Glomerular endothelial cell (primary cell): Measurements from ENCODE around the gene UBE2S. TPM values are rescaled to one million over a fixed set of nuclear protein-coding genes. Genes with fewer than 3 reads are reported as not detected.
A peak's percentile ranks its signal among the peaks of the same experiment; 100 is the strongest.

ENCODE experiments used
- DNase-seq: peaks from one replicate; pipeline ENCODE4 v3.0.0-alpha.2; 2011; ENCODE audit warnings: low read depth, low spot score; ENCODE audit errors: extremely low read depth
- total RNA-seq: library from RNA; depleted of rRNA; stranded (reverse); fragments of >200 nt; gene quantifications from 2 replicates; pipeline ENCODE4 v1.2.3, GENCODE V29; 2015

UBE2S gene
- total RNA-seq, 1 donor from 2014 or later = 82.3 TPM

GRCh38 chr19:55384920-55385723 is 22.5 kb downstream of the UBE2S start:
- DNase-seq = peak; percentile 82

DNA sequence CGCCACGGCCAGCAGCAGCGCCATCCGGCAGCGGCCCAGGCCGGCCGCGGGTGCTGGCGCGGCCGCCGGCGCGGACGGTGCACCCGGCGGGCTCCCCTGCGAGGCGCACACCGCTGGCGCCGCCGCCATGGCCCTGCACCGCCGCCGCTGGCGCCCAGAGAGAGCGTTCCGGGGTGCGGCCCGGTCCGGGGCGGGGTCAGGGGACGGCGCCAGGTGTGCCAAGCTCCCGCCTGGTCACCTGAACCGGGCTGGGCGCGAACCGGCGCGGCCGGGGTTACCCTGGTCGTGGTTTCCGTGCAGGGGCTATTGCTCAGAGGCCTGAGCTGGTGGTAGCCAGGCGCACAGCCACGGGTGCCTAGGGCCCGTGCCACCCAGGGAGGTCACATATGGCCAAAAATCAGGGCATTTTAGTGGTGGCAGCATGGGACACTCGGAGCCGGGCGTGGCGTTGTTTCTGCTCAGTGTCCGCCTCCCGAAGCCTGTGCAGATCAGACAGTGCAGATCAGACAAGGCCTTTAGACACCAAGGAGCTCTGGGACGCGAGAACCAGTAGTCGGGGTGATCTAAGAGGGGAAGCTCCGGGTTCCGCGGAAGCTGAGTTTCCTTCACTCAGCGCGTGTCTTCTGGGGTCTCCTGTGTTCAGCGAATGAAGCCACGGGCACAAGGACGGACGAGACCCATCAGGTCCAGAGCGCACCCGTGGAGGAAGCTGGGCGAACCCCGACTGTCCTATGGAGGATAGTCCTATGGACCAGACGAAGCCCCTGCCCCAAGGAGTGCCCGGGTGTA is 23.3 kb downstream of the UBE2S start, which contains the start of gene TMEM238:
Gene TMEM238, minus strand, starts transcription at position 162 of the 789 bp plus-strand sequence. Its CDS starts 33 bp downstream, at position 129.
- no peak for DNase-seq

DNA sequence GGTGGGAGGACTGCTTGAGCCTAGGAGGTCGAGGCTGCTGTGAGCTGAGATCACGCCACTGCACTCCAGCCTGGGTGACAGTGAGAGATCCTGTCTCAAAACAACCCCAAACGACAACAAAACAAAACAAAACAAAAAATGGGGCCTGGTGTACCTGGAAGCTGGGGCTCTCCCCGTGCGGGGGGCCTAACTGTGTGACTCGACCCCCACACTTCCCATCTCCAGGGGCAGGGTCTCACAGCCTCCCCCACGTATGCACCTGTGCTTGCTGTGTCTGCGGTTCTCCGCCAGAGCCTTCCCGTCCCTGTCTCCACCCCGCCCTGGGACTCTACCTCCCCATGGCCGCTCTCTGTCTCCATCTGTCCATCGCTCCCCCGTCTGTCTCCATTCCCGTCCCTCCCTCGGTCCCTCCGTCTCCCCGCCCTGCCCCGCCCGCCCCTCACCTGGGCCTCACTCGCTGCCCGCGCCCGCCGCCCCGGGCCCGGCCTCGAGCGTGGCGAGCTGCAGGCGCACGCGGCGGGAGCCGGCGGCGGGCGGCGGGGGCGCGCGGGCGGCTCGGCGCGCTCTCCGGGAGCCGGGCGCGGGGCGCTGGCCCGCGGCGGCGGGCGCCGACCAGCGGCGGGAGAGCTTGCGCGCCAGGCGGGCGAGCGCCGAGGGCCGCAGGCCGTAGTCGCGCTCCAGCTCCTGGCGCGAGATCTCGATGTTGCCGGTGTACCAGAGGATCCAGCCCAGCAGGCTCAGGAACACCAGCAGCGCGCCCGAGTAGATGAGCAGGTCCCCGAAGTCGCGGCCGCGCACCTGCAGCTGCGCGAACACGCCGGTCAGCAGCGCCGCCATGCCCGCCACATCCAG is 24.1 kb downstream of the UBE2S start:
- no peak for DNase-seq

GRCh38 chr19:55382522-55383054 is 25.0 kb downstream of the UBE2S start:
- no peak for DNase-seq

DNA sequence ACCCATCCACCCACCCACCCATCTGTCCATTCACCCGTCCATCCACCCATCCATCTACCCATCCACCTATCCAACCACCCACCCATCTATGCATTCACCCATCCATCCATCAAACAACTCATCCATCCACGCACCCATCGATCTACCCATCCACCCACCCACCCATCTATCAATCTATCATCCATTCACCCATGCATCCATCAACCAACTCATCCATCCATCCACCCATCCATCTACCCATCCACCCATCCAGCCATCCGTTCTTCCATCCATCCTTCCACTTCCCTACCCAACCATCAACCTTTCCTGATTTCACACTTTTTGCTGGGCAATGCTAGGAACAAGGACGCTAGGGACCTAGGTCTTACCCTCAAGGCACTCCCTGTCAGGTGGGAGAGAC is 25.6 kb downstream of the UBE2S start:
- no peak for DNase-seq

DNA sequence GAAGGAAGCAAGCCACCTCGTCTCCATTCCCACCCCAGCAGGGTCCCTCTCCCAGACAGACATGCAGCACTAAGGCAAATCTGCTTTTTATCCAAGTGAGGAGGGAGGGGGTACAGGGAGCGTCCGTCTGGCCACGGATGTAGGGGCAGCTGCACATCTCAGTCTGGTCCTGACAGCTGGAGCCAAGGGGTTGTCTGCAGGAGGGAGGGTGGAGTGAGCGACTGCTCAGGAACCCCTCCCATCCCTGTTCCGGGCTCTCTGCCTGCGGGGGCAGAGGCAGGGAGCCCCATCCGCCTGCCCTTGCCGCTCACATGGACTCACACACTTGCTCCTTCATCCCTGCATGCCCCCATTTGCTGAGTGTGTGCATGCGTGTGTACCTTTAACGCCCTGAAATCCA is 28.4 kb downstream of the UBE2S start:
- no peak for DNase-seq

- DNase-seq = no peak
These were observed 30.0 kb downstream of the UBE2S start for GRCh38 chr19:55377356-55378131.

DNA sequence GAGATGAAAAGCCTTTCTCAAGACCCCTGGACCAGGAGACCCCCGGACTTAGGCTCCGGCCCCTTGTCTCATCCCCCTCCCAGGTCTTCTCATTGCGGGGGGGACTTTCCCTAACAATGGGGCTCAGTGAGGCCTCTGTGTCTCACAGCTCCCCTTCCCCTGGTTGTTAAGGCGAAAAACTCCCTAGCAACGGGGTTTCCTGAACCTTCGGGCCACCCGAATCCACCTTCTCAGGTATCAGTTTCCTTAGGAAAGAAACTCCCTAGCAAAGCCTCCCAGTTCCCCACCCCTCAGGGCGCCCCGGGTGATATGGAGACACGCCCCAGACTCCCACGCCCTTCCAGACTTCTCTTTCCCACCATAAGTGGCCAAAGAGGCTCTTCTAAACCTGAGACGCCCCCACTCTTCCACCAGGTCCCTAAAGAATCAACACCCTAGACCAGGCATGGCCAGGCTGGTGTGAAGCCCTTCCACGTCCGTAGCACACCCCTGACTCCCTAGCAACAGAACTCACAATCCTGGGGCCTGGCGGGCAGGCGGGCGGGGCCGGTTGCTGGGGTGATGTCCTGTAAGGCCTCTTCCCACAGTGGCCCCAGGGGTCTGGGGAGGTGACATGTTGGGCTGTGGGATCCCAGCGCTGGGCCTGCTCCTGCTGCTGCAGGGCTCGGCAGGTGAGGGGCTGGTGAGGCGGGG is 31.2 kb downstream of the UBE2S start, which contains the start of gene TMEM190:
Gene TMEM190, plus strand, starts transcription at position 586 of the 693 bp plus-strand sequence. Its CDS starts 28 bp downstream, at position 614.
- no peak for DNase-seq

DNA sequence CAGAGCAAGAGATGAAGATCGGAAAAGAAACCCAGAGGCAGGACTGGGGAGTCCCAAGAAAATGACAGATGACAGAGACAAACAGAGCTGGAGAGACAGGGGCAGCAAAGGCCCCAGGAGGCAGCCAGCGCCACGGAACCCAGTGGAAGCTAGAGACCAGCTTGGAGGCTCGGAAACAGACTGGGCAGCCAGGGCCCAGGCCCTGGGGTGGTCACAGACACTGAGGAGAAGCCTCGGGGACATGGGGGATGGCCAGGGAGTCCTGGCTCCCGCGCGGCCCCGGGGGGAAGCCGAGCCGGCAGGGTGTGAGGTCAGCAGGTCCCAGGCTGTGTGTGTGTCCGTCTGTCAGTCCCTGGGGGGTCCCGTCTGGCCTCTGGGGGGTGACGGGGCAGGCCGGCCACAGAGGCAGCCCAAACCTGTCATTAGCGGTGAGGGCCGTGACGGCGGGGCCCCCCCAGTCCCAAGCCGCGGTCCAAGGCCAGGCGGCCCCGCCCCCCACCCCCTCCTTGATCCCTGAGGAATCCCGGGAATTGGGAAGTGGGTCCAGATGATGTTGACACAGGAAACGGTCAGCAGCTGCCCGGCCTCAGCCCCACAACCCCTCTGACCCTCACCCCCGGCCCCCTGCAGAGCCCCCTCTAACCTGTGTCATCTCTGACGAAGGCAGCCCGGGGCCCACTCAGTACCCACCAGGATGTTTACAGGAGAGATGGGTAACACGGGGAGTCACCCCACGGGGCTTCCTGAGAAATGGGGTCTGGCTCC is 33.4 kb downstream of the UBE2S start:
- no peak for DNase-seq

GRCh38 chr19:55373306-55373992 is 34.1 kb downstream of the UBE2S start:
- DNase-seq = no peak

- no peak for DNase-seq
These were observed 35.1 kb downstream of the UBE2S start for GRCh38 chr19:55372316-55373081.

GRCh38 chr19:55370305-55370988 is 37.1 kb downstream of the UBE2S start, which contains the start of gene IL11:
IL11 (minus strand) TSS chr19:55370463; CDS start chr19:55370310, 153 bp downstream.
- no peak for DNase-seq

DNA sequence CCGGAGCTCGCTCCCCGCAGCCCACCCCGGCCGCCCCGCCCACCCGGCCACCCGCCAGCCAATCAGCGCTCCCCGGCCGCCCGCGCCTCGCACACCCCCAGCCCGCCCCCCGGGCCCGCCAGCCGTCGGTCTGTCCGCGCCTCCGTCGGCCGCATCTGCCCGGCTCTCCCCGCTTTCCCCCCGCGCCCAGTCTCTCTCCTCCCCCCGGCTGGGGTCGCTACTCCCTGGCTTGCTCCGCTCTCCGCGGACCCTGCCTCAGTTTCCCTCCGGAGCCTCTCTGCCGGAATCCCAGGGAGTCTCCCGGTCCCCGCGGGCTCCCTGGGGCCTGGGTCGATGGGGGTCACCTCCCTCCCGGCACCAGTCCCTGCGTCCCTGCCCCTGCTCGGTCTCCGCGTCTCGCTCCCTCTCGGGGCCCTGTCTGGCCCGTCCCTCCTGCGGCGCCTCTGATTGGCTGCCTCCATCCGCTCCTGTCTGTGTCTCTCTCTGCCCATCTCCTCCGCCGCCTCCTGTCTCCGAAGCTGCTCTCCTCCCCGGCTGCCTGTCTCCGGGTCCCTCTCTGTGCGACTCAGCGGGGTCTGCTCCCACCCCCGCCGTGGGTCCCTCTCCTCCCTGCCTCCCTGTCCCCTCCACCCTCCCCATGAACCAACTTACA is 37.8 kb downstream of the UBE2S start:
- DNase-seq = no peak

DNA sequence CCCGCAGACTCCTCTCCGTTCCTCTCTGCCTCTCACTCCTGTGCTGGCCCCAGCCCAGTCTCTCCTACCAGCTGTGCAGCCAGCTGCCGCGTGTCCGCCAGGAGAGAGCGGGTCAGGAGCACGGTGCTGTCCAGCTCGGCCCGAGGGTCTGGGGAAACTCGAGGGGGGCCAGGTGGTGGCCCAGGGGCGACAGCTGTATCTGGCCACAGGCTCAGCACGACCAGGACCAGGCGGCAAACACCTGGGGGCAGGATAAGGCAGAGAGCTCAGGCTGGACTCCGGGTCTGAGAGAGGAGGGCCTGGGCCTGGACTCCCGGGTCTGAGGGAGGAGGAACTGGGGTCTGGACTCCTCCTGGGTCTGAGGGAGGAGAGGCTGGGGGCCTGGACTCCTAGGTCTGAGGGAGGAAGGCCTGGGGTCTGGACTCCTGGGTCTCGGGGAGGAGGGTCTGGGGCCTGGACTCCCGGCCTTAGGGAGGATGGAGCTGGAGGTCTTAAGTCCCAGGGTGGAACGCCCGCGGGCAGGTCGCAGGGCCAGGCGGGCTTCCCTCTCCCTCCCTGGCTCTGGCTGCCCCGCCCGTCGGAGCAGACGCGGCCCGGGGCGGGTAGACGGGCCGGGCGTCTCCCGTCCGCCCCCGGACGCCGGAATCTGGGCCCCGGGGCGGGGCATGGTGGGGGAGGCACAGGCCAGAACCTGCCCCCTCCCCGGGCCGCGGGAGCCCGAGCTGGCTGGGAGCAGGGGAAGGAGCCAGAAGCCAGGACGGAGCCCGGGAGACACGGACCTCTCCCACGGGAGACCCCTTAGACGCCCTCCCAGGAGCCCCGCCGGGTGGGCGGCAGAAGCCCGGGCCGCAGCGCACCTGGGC is 38.7 kb downstream of the UBE2S start:
- DNase-seq = no peak

- DNase-seq = no peak
These were observed 39.5 kb downstream of the UBE2S start for GRCh38 chr19:55368106-55368505.
